ENCODE results near the gene ASIC1.

- TF ChIP-seq CTCF (conservative IDR thresholded peaks at IDR 0.05; ENCODE audit: low read depth, low read length) (no peak), EZH2 (IDR thresholded peaks at IDR 0.05; ENCODE audit: low read length, unreplicated experiment) (no peak)
Measured at GRCh38 chr12:50024227-50024626, 33.2 kb upstream of the ASIC1 start.

Data from PC-3 (cell line).